Adipose tissue (tissue), 3 donors: ENCODE results near the gene BLOC1S6. TPM values are rescaled to one million over a fixed set of nuclear protein-coding genes. Genes with fewer than 3 reads are reported as not detected.
A peak's percentile ranks its signal among the peaks of the same experiment; 100 is the strongest.
"Not testable (repeated sequence)": the region's sequence is repeated elsewhere in the genome, so short reads cannot be mapped to it uniquely, and the experiment has no call there.

ENCODE experiments used
- H3K27ac ChIP-seq: one replicate; pipeline ENCODE4 v1.5.1; 2013; ENCODE audit warnings: low read depth, low read length
- WGBS, 3 donors: extraction: QIAGEN DNeasy Blood & Tissue Kit; methylation state at CpG; one replicate each; pipeline ENCODE4 v1.1.7; 2013; 5-methylcytosine and 5-hydroxymethylcytosine counted together
- polyA plus RNA-seq, 3 donors: library from polyadenylated mRNA; stranded (reverse); fragments of 200-250 nt; gene quantifications; one replicate each; pipeline ENCODE4 v1.2.3, GENCODE V29; 2013
- donor health status: healthy with polysubstance abuse.
- donor health status: Bipolar disorder and iron deficiency.
- donor health status: healthy.

BLOC1S6 gene
- polyA plus RNA-seq, 3 donors: 11.9 to 46.8 (median 31.7) TPM

DNA sequence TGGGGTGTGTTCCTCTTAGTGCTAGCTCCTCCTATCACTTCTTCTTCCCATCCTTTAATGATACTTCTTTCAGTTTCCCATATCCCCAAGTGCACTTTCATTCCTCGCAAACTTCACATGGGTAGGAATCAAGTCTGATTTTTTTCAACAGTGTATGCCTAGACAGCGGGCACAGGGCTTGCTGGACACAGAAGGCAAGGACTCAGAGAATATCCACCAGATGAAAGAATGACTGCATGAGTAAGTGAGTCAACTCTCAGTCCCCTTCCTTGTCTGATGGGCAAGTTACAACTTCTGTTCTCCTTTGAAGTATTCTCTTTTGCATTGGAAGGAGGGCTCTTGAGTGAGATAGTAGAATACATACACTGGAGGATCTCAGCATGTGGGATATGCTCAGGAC, 44.6 kb downstream of the BLOC1S6 start:
- no peak overlapping the region for H3K27ac ChIP-seq
- 64 to 85% (median 69%) methylated on average over 2 of the region's 2 CpGs for WGBS, 3 donors

DNA sequence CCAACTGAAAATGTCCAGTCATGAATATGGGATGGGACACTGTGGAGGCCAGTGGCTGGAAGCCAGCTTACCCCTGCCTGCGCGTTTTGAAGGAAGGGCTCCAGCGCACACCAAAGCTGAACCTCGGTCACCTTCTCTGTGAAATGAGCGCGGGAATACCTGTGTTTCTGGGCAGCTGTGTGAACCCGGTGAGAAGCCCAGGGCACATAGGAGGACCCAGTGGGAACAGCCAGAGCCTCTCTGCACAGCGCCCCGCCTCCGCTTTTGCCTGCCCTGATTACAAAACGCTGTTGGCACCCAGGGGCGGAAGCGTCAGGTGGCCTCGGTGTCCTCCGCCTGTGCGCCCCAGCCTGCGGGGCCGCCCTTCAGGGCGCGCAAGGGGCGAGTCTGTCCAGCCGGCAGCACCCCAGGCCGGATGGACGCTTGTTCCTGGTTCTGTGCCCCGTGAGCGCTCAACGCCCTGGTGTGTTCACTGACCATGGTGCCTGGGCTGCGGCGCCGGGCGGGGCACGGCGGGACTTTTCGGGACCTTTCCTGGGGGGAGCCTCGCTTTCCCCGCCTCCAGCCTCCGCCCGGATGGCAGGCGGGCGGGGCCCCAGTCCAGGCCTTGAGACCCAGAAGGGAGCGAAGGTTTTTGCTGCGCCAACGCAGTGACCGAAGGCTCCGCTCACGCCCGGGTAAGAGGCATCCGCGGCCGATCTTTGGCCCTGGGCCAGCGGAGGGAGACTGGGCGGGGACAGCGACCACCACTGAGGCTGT, 47.4 kb downstream of the BLOC1S6 start, which contains the start of gene SQOR:
SQOR (plus strand) TSS at position 598 of the 759 bp plus-strand sequence. CDS start 23,895 bp downstream, outside the sequence.
- H3K27ac ChIP-seq: peak within 1 kb of the TSS; percentile 74
- 1 to 2% (median 2%) methylated on average over 53 of the region's 53 CpGs for WGBS, 3 donors

DNA sequence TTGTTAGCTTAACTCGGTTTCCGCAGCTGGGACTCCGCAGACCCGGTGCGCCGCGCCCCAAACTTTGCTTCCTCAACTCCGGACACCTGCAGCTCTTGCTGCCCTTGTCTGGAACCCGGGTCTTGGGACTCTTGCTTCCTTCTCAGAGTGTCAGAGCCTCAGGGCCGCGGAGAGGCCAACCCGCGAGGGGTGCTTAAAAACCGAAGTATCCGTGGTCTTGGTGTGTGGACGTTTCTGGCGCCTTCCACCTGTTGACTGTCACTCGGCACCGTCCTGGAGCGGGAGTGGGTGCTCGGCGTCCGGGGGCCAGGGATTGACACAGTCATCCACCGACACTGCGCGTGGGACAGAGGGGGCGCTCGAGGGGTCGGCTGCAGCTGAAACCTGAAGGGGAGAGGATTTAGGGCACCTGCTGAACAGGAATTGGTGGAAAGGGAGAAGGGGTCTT, 48.0 kb downstream of the BLOC1S6 start:
- WGBS, 3 donors: 0% methylated on average over 28 to 29 of the region's 29 CpGs
- peak overlapping the region; percentile 74 for H3K27ac ChIP-seq

DNA sequence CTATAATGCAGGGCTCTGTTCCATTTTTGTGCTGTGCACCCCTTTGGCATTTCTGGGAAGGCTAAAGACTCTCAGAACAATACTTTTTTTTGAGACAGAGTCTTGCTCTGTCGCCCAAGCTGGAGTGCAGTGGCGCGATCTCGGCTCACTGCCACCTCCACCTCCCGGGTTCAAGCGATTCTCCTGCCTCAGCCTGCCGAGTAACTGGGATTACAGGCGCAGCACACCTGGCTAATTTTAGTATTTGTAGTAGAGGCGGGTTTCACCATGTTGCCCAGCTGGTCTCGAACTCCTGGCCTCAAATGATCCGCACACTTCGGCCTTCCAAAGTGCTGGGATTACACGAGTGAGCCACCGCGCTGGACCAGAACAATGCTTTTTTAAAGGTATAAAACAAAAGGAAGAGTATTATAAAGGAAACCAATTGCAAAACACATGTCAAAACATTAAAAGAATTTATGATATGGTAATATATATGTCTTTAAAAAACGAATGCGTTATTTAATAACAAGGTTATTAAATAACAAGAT, 48.6 kb downstream of the BLOC1S6 start:
- 24 to 59% (median 57%) methylated on average over 17 of the region's 17 CpGs for WGBS, 3 donors
- no peak overlapping the region for H3K27ac ChIP-seq

DNA sequence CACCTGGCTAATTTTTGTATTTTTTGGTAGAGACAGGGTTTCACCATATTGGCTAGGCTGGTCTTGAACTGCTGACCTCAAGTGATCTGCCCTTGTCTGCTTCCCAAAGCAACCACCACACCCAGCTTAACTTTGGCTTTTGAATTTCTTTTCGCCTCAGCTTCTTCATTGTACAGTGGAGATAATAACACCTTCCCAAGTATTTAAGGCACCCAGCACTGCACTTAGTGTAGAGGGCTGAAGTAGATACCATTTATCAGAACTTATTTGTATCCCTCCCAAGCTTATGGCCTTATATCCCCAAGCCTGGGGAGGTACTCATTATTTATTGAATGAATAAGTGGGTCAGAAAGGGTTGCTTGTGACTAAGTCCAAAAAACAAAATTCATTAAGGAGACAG, 50.0 kb downstream of the BLOC1S6 start:
- 63 to 94% (median 82%) methylated on average over 1 of the region's 1 CpG for WGBS, 3 donors

DNA sequence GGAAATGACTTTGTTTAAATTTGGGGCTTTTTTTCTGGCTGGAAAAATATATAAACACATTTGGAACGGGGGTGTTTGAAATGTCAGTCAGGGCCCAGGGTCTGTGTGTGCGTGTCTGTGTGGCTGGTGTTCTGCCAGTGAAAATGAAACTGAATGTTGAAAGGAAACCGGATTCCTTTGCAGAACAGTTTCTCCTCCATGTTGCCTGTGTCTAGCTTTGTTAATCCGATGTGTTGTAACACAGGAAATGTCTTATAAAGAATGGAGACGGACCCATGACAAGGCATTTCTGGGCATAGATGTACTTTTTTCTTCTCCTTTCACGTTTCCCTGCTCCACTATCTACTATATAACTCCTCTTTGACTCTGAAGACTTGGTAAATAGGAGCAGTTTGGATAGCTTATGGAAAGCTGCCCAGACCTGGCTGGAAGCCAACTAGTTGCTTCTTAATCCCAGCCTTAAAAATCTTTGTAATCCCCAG, 50.4 kb downstream of the BLOC1S6 start:
- H3K27ac ChIP-seq: peak overlapping the region; percentile 77
- 0 to 1% (median 0%) methylated on average over 6 of the region's 6 CpGs for WGBS, 3 donors

More for the DNA sequence above, 50.0 kb downstream of the BLOC1S6 start:
- H3K27ac ChIP-seq: peak overlapping the region; percentile 65

DNA sequence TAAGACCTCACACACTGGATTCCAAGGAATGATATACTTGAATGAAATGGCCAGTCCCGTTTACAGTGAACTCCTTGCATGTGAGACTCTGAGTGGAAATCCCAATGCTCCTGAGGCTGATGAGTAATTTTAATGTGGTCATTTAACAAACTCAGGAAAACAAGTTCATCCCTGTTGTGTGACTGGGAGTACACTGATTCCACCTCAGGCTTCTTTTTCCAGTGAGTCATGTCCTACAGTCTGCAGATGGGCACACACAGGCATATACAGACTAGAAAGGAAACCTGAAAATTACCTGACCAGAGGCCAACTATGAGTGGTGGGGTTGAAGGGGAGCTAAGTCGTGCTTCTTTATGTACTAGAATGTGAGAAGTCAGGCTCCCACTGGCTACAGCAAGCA, 53.4 kb downstream of the BLOC1S6 start:
- WGBS, 3 donors: 39 to 63% (median 54%) methylated on average over 2 of the region's 2 CpGs
- no peak overlapping the region for H3K27ac ChIP-seq

DNA sequence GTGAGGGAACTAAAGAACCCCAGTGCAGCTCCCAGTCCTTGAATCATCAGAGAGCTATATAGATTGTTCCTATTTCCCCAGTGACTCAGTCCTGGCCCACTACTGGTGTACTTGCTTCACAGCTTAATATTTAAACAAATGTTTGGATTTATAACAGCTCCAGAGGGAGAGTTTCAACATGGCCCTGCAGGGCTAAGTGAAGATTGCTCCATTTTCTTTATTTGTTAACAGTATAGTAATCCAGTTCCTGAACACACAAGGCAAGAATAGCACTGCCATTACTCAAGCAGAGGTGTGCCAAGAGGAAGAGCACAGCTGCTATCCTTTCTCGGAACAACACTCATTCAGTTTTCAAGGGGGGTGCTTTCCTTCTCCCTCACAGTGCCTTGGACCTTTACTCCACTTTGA, 54.2 kb downstream of the BLOC1S6 start:
- WGBS, 3 donors: 10 to 21% (median 12%) methylated on average over 1 of the region's 1 CpG
- no peak overlapping the region for H3K27ac ChIP-seq

DNA sequence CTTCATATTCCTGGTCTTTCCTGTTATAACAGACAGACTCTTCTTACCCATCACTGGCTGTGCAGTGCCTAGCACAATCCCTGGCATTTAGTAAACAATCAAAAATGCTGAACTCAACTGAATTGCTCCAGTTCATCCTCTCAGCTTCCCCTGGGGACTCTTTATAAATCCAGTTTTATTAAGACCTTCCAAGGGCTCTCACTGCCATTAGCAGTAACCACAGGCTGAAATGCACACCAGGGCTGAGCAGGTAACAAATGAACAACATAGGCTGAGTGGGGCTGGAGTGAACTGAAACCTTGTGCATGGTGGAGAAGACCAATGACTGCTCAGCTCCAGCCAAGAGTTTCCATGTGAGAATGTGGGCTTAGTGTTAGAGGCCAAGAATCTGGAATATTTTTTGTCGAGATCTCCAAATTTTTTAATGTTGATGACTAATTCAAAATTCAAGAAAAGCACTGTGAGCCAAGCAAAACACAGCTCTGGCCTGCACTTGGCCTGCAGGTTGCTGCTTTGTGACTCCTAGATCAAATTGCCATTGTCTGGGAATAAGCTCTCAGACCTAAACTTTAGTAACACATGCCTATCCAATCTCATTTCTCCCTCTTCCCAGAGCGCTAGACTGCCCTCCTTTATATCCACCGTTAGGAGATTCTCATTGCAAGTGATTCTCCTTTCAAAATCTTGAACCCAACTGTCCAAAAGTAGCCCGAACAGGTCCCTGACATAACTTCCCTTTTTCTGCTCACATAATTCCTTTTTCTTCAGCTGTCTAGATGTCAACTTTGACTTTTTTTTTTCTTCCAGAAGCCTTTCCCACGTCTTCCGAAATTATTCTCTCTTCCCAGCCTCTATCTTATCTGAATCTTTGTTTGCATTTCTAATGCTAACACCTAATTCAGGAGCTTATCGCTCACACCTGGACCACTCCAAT, 55.1 kb downstream of the BLOC1S6 start:
- 44 to 48% (median 48%) methylated on average over 7 of the region's 7 CpGs for WGBS, 3 donors
- peak overlapping the region; percentile 34 for H3K27ac ChIP-seq

DNA sequence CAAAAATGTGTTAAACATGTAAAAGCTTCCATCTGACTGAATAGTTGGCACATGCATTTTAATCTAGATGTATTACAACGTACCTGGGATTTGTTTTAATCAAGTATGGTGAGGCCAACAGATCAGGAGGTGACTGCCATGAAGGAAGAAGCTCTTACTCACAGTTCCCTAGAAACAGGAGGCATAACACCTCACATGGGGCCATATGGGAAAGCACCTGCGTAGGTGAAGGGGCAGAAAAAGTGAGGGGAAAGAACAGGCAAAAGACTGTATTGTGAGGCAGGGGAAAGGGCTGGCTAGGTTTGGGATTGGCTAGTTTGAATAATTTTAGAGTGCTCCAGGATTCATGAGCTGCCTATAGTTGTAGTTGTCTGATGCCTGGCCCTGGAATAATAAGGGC, 57.3 kb downstream of the BLOC1S6 start:
- 72 to 89% (median 82%) methylated on average over 2 of the region's 2 CpGs for WGBS, 3 donors

DNA sequence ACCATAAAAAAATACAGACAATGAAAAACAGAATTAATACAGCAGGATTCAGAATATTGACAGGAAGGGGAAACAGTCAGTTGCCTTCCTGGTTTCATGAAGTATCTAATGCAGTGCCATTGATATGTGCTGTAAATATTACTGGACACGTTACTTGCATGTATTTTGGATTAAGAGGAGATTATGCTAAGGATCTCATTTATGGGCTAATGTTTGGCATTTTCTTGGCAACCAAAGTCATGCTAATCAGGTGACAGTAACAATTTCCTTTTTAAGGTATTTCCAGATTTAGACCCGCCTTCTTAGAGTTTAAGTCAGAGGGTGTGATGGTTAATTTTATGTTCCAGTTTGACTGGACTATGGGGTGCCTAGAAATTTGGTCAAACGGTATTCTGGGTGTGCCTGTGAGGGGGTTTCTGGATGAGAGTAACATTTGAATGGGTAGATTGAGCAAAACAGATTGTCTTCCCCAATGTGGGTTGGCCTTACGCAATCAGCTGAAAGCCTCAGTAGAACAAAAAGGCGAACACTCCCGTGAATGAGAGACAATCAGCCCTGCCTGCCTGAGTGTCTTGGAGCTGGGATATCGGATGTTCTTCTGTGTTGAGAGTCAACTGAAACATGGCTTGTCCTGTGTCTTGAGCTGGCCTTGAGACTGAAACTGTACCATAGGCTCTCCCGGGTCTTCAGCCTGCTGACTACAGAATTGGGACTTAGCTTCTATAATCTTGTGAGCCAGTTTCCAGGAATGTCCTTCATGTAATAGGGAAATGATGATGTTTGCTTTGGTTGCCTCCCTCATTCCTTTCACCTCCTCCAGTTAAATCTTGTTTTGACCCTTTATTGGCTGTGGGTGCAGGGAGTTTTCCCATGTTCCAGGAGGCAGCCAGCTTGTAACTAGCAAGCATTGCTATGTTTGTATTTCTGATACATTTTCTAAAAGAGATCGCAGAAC, 58.1 kb downstream of the BLOC1S6 start:
- 46 to 81% (median 49%) methylated on average over 9 of the region's 9 CpGs for WGBS, 3 donors
- H3K27ac ChIP-seq: no peak overlapping the region

More for the DNA sequence above, 57.3 kb downstream of the BLOC1S6 start:
- H3K27ac ChIP-seq: no peak overlapping the region

DNA sequence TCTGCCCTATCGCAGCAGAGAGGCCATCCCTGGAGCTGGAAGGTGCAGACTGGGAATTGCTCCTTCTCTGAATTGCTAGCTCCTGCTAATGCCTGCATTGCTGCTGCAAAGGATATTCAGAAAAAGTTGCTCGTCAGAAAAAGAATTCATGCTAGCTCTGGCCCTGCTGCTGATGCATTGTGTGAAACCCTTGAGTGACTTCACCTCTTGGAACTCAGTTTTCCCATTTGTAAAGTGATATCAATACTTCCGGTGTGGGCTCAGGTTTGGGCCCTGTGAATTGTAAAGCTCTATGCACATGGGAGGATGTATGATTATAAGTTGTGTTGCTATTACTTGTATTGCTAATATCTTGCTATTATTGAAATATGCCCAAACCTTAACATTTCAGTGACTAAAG, 59.0 kb downstream of the BLOC1S6 start:
- WGBS, 3 donors: 64 to 83% (median 66%) methylated on average over 3 of the region's 3 CpGs
- H3K27ac ChIP-seq: no peak overlapping the region

DNA sequence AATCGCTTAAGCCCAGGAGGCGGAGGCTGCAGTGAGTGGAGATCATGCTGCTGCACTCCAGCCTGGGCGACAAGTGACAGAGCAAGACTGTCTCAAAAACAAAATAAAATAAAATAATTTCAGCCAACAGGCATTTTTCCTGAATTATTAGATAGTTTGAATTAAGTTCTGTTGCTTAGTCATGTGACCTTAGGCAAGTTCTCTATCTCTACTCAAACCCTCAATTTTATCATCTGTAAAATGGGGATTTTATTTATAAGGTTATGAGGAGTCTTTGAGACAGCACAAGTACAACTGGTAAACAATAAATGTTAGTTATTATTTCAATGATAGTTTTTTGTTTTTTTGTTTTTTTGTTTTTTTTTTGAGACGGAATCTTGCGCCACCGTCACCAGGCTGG, 60.6 kb downstream of the BLOC1S6 start:
- H3K27ac ChIP-seq: no peak overlapping the region
- WGBS, 3 donors: 95 to 97% (median 96%) methylated on average over 6 of the region's 6 CpGs

DNA sequence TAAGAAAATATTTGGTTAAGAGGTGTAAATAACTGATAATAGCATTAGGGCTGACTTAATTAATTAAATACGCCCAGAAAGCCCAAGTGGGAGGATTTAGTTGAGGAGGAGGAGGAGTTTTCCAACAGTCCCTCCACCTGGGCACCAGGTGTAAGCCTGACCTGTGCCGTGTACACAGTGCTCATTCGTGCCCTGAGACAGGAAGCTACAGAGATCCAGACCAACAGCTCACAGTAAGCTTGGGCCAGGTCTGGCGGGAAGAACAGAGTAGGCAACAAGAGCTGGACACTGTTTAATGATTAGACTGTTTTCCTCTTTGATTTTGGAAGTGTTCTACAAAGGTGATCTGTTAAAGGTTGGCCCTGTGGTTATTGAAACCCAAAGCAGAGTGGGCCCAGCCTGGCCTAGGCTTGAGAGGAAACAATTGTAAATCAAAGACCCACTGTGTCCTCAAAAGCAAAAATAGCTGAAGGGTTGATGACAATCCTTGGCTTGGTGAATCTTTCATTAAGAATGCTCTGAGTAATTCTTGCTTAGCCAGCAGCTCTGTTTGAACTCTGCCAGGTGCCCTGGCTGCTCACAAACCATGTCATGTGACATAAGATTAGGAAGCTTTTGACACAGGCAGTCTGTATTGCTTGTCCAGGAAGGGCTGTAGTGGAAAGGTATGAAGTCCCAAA, 61.5 kb downstream of the BLOC1S6 start:
- WGBS, 3 donors: 32 to 89% (median 84%) methylated on average over 4 of the region's 4 CpGs
- H3K27ac ChIP-seq: no peak overlapping the region

DNA sequence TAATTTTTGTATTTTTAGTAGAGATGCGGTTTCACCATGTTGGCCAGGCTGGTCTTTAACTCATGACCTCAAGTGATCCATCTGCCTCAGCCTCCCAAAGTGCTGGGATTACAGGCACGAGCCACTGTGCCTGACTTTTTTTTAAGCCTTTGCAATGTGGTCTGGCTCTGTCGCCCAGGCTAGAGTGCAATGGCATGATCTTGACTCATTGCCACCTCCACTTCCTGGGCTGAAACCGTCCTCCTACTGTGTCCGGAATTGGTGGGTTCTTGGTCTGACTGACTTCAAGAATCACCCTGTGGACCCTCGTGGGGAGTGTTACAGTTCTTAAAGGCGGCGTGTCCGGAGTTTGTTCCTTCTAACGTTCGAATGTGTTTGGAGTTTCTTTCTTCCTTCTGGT, 62.8 kb downstream of the BLOC1S6 start:
- WGBS, 3 donors: 60 to 94% (median 66%) methylated on average over 11 of the region's 11 CpGs
- H3K27ac ChIP-seq: not testable (repeated sequence)

DNA sequence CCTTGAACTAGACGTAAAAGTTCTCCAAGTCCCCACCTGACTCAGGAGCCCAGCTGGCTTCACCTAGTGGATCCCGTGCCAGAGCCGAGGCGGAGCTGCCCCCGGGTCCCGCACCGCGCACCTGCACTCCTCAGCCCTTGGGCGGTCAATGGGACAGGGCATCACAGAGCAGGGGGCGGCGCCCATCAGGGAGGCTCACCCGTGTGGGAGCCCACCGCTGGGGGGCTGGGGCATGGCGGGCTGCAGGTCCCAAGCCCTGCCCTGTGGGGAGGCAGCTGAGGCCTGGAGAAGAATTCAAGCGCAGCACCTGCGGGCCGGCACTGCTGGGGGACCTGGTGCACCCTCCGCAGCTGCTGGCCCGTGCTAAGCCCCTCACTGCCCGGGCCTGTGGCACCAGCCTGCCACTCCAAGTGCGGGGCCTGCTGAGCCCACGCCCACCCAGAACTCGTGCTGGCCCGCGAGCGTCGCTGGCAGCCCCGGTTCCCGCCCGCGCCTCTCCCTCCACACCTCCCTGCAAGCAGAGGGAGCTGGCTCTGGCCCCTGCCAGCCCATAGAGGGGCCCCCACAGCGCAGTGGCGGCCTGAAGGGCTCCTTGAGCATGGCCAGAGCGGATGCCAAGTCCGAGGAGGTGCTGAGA, 63.8 kb downstream of the BLOC1S6 start:
- 97 to 99% (median 97%) methylated on average over 19 to 35 of the region's 35 CpGs for WGBS, 3 donors
- no peak overlapping the region for H3K27ac ChIP-seq
